ENCODE data around the gene CDC37.

DNA sequence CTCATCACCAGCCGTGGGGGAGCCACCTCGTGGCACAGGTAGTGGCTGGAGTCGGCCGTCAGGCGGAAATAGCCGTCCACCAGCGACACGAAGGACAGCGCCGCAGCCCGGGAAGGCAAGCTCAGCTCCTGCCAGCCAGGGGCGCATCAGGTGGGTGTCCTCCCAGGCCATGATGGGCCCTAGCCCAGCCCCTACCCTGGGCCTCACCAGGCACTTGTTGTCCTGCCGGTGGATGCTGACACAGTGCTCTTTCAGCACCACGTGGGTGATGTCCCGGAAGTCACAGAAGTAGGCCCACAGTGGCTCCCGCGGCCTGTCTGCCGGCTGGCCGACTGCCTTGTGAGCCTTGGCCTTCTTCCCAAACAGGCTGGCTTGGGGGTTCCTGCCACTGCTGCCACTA, 38.7 kb downstream of the CDC37 start:
- TF ChIP-seq, protein P1, sequence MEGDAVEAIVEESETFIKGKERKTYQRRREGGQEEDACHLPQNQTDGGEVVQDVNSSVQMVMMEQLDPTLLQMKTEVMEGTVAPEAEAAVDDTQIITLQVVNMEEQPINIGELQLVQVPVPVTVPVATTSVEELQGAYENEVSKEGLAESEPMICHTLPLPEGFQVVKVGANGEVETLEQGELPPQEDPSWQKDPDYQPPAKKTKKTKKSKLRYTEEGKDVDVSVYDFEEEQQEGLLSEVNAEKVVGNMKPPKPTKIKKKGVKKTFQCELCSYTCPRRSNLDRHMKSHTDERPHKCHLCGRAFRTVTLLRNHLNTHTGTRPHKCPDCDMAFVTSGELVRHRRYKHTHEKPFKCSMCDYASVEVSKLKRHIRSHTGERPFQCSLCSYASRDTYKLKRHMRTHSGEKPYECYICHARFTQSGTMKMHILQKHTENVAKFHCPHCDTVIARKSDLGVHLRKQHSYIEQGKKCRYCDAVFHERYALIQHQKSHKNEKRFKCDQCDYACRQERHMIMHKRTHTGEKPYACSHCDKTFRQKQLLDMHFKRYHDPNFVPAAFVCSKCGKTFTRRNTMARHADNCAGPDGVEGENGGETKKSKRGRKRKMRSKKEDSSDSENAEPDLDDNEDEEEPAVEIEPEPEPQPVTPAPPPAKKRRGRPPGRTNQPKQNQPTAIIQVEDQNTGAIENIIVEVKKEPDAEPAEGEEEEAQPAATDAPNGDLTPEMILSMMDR (IDR thresholded peaks at IDR 0.05): no peak
- TF ChIP-seq POLR2A (IDR thresholded peaks at IDR 0.05) (no peak), POLR2AphosphoS5 (IDR thresholded peaks at IDR 0.05) (no peak)

Data from stomach (tissue), 4 donors.